Left renal cortex interstitium (tissue), 4 donors: ENCODE measurements around the gene PCDHB9. TPM values are rescaled to one million over a fixed set of nuclear protein-coding genes. Genes with fewer than 3 reads are reported as not detected.
"Not testable (repeated sequence)": the region's sequence is repeated elsewhere in the genome, so short reads cannot be mapped to it uniquely, and the experiment has no call there.

Source experiments
- DNase-seq, 4 donors: peaks; one replicate each; pipeline ENCODE4 v3.0.0-alpha.2; 2013; ENCODE audit warnings: low read depth in 4 of 4, low spot score in 2 of 4, missing footprints in 1 of 4
- polyA plus RNA-seq, 4 donors: library from polyadenylated mRNA; unstranded; fragments of 120-200 nt; gene quantifications; one replicate each; pipeline ENCODE4 v1.2.1, GENCODE V29; 2013; ENCODE audit not compliant: insufficient read length in 4 of 4

The PCDHB9 gene
- polyA plus RNA-seq, result 1 to 10 TPM; 3.5 to 4.4 (median 4.1) TPM

GRCh38 chr5:141186897-141187512 is at the start of gene PCDHB9:
TSS of gene PCDHB9 (plus strand) at chr5:141187161. CDS start at chr5:141187319, 158 bp downstream.
- DNase-seq, result no peak

- not testable (repeated sequence) for DNase-seq
Observed at GRCh38 chr5:141137346-141137745, 49.6 kb upstream of the PCDHB9 start.

GRCh38 chr5:141149812-141150211 is 37.1 kb upstream of the PCDHB9 start, which contains the start of gene PCDHB6:
TSS of gene PCDHB6 (plus strand) at chr5:141150057. CDS start at chr5:141150258, 201 bp downstream.
- no peak for DNase-seq

GRCh38 chr5:141150224-141150992 is 36.6 kb upstream of the PCDHB9 start:
- no peak for DNase-seq

GRCh38 chr5:141150993-141151325 is 36.0 kb upstream of the PCDHB9 start:
- DNase-seq, result no peak

GRCh38 chr5:141151632-141152031 is 35.3 kb upstream of the PCDHB9 start:
- DNase-seq, result not testable (repeated sequence)

- not testable (repeated sequence) for DNase-seq
Observed at GRCh38 chr5:141152096-141152495, 34.9 kb upstream of the PCDHB9 start.

GRCh38 chr5:141155540-141156374 is 31.2 kb upstream of the PCDHB9 start:
- no peak for DNase-seq

GRCh38 chr5:141157356-141157755 is 29.6 kb upstream of the PCDHB9 start:
- not testable (repeated sequence) for DNase-seq

- DNase-seq, result not testable (repeated sequence)
Observed at GRCh38 chr5:141157901-141158300, 29.1 kb upstream of the PCDHB9 start.

- peak in 1 of 4 donors; percentile 25 for DNase-seq
Observed at GRCh38 chr5:141172381-141173204, 14.4 kb upstream of the PCDHB9 start, which contains the start of gene PCDHB7. TSS of gene PCDHB7 (plus strand) at chr5:141172644. CDS start at chr5:141172836, 192 bp downstream.

- DNase-seq, result not testable (repeated sequence)
Observed at GRCh38 chr5:141174291-141175104, 12.5 kb upstream of the PCDHB9 start.

GRCh38 chr5:141175933-141176332 is 11.0 kb upstream of the PCDHB9 start:
- no peak for DNase-seq

- DNase-seq, result not testable (repeated sequence)
Observed at GRCh38 chr5:141177577-141178191, 9.3 kb upstream of the PCDHB9 start, which contains the start of gene PCDHB8. TSS of gene PCDHB8 (plus strand) at chr5:141177790. CDS start at chr5:141178035, 245 bp downstream.

- DNase-seq, result not testable (repeated sequence)
Observed at GRCh38 chr5:141179371-141179770, 7.6 kb upstream of the PCDHB9 start.

GRCh38 chr5:141179876-141180275 is 7.1 kb upstream of the PCDHB9 start:
- not testable (repeated sequence) for DNase-seq

GRCh38 chr5:141180313-141180712 is 6.6 kb upstream of the PCDHB9 start:
- no peak for DNase-seq

GRCh38 chr5:141182248-141182647 is 4.7 kb upstream of the PCDHB9 start, which contains the start of gene PCDHB16:
TSS of gene PCDHB16 (plus strand) at chr5:141182387. CDS start at chr5:141182560, 173 bp downstream.
- no peak for DNase-seq
